Suprapubic skin (tissue), 4 donors: ENCODE data around the gene GPR161. TPM values are rescaled to one million over a fixed set of nuclear protein-coding genes. Genes with fewer than 3 reads are reported as not detected.
"Not testable (repeated sequence)": the region's sequence is repeated elsewhere in the genome, so short reads cannot be mapped to it uniquely, and the experiment has no call there.

Experiments
- DNase-seq, 2 donors: peaks; one replicate each; pipeline ENCODE4 v3.0.0-alpha.2; 2019; ENCODE audit warnings: low spot score in 2 of 2
- H3K27ac ChIP-seq: fragments of 200-600 bp; sonication (generic); one replicate; pipeline ENCODE4 v1.5.1; 2019
- H3K27me3 ChIP-seq: fragments of 200-600 bp; sonication (generic); one replicate; pipeline ENCODE4 v1.5.1; 2019
- H3K36me3 ChIP-seq: fragments of 200-600 bp; sonication (generic); one replicate; pipeline ENCODE4 v1.5.1; 2019
- H3K4me1 ChIP-seq: fragments of 200-600 bp; sonication (generic); one replicate; pipeline ENCODE4 v1.5.1; 2019
- H3K4me3 ChIP-seq: fragments of 200-600 bp; sonication (generic); one replicate; pipeline ENCODE4 v1.5.1; 2019; ENCODE audit warnings: mild to moderate bottlenecking
- H3K9me3 ChIP-seq: fragments of 200-600 bp; sonication (generic); one replicate; pipeline ENCODE4 v1.5.1; 2019
- EP300 ChIP-seq: sonication (generic); formaldehyde crosslinking; IDR thresholded peaks from one replicate; pipeline ENCODE4 v1.6.1; 2017; ENCODE audit warnings: antibody characterized with exemption
- POLR2A ChIP-seq, 2 donors: fragments of 450-650 bp; IDR thresholded peaks; one replicate each; pipeline ENCODE4 v1.6.1; 2017; ENCODE audit warnings: antibody characterized with exemption in 2 of 2, mild to moderate bottlenecking in 2 of 2, moderate library complexity in 2 of 2
- POLR2AphosphoS5 ChIP-seq, 3 donors: sonication (generic); formaldehyde crosslinking; IDR thresholded peaks; one replicate each; pipeline ENCODE4 v1.6.1; 2017; ENCODE audit warnings: antibody characterized with exemption in 3 of 3
- WGBS: methylation state at CpG from one replicate; pipeline ENCODE4 v1.1.5; 2018; 5-methylcytosine and 5-hydroxymethylcytosine counted together
- total RNA-seq, 4 donors: library from RNA; depleted of rRNA; stranded (reverse); fragments of >200 nt; gene quantifications; one replicate each; pipeline ENCODE4 v1.1.0, GENCODE V29; 2016
- TF ChIP-seq, protein P1 (sequence below), 2 donors: fragments of 200-600 bp in 1 of 2; fragments of 450-650 bp in 1 of 2; sonication (generic) in 1 of 2; IDR thresholded peaks; one replicate each; pipeline ENCODE4 v1.5.1; 2016 to 2019; ENCODE audit warnings: antibody characterized with exemption in 2 of 2, mild to moderate bottlenecking in 1 of 2, moderate library complexity in 1 of 2

Gene GPR161
- total RNA-seq, 4 donors from 2014 or later = 3.1 to 7.6 (median 4.2) TPM

DNA sequence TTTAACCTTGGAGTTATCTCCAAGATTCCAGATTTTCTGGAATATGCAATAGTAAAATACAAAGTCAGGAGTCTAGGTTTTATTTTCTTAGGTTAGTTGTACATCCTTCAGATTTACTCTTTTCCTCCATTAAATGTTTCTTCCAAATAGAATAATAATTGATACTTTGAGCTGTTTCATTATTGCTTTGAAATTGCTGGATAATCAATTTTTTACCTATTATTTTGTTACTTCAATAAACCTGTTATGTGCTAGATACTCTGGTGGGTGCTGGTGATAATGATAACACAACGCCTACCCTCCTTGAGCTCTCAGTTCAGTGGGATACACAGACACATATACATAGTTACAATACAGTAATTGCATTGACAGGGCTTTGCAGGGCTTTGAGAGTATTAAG, 79.4 kb downstream of the GPR161 start:
- no peaks in the 10 kb centered on the region for H3K4me1 ChIP-seq
- no peaks in the 10 kb centered on the region for H3K9me3 ChIP-seq
- TF ChIP-seq POLR2A (IDR thresholded peaks at IDR 0.05) (no peak), POLR2AphosphoS5 (IDR thresholded peaks at IDR 0.05) (no peak), EP300 (no peak)
- TF ChIP-seq, protein P1, sequence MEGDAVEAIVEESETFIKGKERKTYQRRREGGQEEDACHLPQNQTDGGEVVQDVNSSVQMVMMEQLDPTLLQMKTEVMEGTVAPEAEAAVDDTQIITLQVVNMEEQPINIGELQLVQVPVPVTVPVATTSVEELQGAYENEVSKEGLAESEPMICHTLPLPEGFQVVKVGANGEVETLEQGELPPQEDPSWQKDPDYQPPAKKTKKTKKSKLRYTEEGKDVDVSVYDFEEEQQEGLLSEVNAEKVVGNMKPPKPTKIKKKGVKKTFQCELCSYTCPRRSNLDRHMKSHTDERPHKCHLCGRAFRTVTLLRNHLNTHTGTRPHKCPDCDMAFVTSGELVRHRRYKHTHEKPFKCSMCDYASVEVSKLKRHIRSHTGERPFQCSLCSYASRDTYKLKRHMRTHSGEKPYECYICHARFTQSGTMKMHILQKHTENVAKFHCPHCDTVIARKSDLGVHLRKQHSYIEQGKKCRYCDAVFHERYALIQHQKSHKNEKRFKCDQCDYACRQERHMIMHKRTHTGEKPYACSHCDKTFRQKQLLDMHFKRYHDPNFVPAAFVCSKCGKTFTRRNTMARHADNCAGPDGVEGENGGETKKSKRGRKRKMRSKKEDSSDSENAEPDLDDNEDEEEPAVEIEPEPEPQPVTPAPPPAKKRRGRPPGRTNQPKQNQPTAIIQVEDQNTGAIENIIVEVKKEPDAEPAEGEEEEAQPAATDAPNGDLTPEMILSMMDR (IDR thresholded peaks at IDR 0.05) = no peak
- 93% methylated on average over 1 of the region's 1 CpG for WGBS
- no peak for DNase-seq
- no peaks in the 10 kb centered on the region for H3K27me3 ChIP-seq
- H3K27ac ChIP-seq = no peak overlapping the region
- no peak overlapping the region for H3K4me3 ChIP-seq
- H3K36me3 ChIP-seq = peaks cover 8% of the 10 kb centered on the region

DNA sequence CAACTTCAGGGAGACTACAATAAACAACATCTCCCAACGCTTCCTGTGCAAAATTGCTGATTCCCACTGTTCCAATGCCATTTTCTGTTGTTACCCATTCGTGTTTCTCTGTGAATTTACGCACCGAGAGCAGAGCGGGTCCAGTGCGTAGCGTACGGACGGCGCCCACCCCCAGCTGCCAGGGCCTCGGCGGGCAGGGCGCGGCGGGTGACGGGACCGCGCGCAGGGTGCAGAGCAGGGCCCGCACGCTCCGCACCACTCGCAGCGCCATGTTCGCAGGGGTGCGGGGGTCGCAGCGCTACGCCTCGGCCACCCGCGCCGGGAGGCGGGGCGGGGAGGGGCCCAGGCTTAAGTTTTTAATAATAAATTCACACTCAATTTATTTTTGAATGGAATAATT, 80.6 kb downstream of the GPR161 start:
- 90% methylated on average over 35 of the region's 35 CpGs for WGBS
- H3K4me1 ChIP-seq, H3K27ac ChIP-seq, DNase-seq, H3K9me3 ChIP-seq, H3K4me3 ChIP-seq, H3K27me3 ChIP-seq: not testable (repeated sequence)
- peaks cover 12% of the 10 kb centered on the region for H3K36me3 ChIP-seq

DNA sequence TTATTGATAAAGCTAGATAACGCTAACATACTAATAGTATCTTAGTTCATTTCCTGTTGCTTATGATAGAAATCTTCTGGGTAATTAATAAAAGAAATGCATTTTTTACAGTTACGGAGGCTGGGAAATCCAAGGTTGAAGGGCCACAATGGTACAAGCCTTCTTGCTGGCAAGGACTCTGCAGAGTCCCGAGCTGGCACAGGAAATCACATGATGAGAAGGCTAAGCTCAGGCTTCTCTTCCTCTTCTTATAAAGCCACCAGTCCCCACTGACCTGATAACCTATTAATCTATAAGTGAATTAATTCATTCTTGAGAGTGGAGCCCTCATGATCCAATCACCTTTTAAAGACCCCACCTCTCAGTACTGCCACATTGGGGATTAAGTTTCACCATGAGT, 82.6 kb downstream of the GPR161 start:
- WGBS = 76% methylated on average over 3 of the region's 3 CpGs
- TF ChIP-seq POLR2AphosphoS5 (IDR thresholded peaks at IDR 0.05) (no peak), EP300 (no peak), POLR2A (IDR thresholded peaks at IDR 0.05) (no peak)
- TF ChIP-seq, protein P1 (IDR thresholded peaks at IDR 0.05) = no peak
- Histone ChIP-seq H3K4me3 (no peak overlapping the region), H3K27me3 (no peaks in the 10 kb centered on the region), H3K27ac (no peak overlapping the region), H3K36me3 (peaks cover 8% of the 10 kb centered on the region), H3K9me3 (no peaks in the 10 kb centered on the region), H3K4me1 (no peaks in the 10 kb centered on the region)
- DNase-seq = no peak

DNA sequence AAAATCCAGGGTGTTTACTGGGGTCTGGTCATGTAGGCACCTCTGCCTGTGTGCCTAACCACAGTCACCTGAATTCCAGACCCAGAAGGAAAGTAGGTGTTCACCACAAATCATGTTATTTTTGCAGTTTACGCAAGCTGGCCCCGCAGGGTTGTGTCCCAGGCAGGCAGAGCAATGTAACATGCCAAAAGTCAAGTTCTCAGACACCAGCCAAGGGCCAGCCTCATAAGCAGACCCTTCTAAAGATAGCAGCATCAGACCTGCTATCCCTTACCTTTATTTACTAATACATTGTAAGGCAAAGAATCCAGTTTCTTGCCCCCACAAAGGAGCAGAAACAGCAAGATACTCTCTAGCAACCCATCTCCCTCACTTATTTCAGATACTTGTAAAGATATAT, 83.0 kb downstream of the GPR161 start:
- Histone ChIP-seq H3K9me3 (no peaks in the 10 kb centered on the region), H3K4me1 (no peaks in the 10 kb centered on the region), H3K27me3 (no peaks in the 10 kb centered on the region), H3K4me3 (no peak overlapping the region), H3K27ac (no peak overlapping the region), H3K36me3 (peaks cover 11% of the 10 kb centered on the region)
- DNase-seq = no peak
- WGBS = 86% methylated on average over 2 of the region's 2 CpGs
- TF ChIP-seq, protein P1 (IDR thresholded peaks at IDR 0.05) = no peak
- no peak for TF ChIP-seq POLR2A (IDR thresholded peaks at IDR 0.05)
- TF ChIP-seq EP300 = no peak
- TF ChIP-seq POLR2AphosphoS5 (IDR thresholded peaks at IDR 0.05) = no peak

DNA sequence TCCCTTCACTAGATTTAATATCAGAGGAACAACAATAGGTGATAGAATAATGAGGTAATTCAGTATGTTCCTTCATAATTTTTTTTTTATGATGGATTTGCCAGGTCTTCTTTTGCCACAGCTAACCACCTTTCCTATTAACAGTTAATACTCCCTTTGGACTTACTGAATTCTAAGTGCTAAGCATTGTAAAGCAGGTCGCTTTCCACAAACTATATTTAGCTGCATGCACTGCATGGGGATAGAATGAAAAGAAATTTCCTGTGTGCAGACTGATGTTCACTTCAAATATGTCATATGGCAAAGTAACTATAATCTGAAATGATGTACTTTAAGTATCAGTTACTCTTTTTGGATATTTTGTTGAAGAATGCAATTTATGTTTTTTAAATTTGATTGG, 85.8 kb downstream of the GPR161 start:
- H3K27me3 ChIP-seq = no peaks in the 10 kb centered on the region
- WGBS = 97% methylated on average over 1 of the region's 1 CpG
- H3K27ac ChIP-seq = no peak overlapping the region
- H3K9me3 ChIP-seq = no peaks in the 10 kb centered on the region
- H3K4me3 ChIP-seq = no peak overlapping the region
- DNase-seq = no peak
- H3K4me1 ChIP-seq = no peaks in the 10 kb centered on the region
- peaks cover 8% of the 10 kb centered on the region for H3K36me3 ChIP-seq
- TF ChIP-seq EP300 = no peak

DNA sequence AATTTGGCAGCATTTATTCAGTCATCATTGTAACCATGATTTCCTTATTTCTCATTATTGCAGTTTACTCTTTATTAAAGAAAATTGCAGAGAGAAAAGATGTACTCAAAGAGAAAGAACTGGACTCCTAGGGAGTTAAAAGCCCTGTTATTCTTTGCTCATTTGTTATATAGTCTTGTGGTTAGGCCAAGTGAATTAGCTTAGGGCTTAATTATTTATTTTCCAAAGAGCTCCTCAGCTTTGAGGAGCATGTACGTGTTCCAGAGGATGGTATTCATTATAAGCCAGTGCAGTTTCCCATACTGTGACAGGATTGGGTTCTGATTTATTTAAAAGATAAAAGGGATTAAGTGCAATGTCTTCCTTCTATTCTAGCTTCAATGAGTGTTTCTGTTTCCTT, 86.4 kb downstream of the GPR161 start:
- H3K36me3 ChIP-seq = peaks cover 8% of the 10 kb centered on the region
- no peak overlapping the region for H3K4me3 ChIP-seq
- TF ChIP-seq POLR2AphosphoS5 (IDR thresholded peaks at IDR 0.05) (no peak), POLR2A (IDR thresholded peaks at IDR 0.05) (no peak), EP300 (no peak)
- TF ChIP-seq, protein P1 (IDR thresholded peaks at IDR 0.05) = no peak
- H3K4me1 ChIP-seq = no peaks in the 10 kb centered on the region
- no peaks in the 10 kb centered on the region for H3K9me3 ChIP-seq
- WGBS = 77% methylated on average over 1 of the region's 1 CpG
- H3K27me3 ChIP-seq = no peaks in the 10 kb centered on the region
- no peak overlapping the region for H3K27ac ChIP-seq
- DNase-seq = no peak
